KOPT-K1 (cell line): ENCODE measurements around the gene CRNKL1.

Source experiments
- H3K27ac ChIP-seq: fragments of 200-600 bp; sonication (generic); 2 replicates; pipeline ENCODE4 v1.5.1; 2016; ENCODE audit warnings: antibody characterized with exemption, mild to moderate bottlenecking, low read depth, low read length; ENCODE audit not compliant: poor library complexity, severe bottlenecking
- H3K36me3 ChIP-seq: fragments of 200-600 bp; sonication (generic); 2 replicates; pipeline ENCODE4 v1.5.1; 2017; ENCODE audit warnings: antibody characterized with exemption, mild to moderate bottlenecking, low read length, moderate library complexity; ENCODE audit not compliant: insufficient read depth
- H3K9me3 ChIP-seq: fragments of 200-600 bp; sonication (generic); 2 replicates; pipeline ENCODE4 v1.5.1; 2017; ENCODE audit warnings: antibody characterized with exemption, low read length, mild to moderate bottlenecking; ENCODE audit not compliant: insufficient read depth, poor library complexity, severe bottlenecking

Gene CRNKL1

DNA sequence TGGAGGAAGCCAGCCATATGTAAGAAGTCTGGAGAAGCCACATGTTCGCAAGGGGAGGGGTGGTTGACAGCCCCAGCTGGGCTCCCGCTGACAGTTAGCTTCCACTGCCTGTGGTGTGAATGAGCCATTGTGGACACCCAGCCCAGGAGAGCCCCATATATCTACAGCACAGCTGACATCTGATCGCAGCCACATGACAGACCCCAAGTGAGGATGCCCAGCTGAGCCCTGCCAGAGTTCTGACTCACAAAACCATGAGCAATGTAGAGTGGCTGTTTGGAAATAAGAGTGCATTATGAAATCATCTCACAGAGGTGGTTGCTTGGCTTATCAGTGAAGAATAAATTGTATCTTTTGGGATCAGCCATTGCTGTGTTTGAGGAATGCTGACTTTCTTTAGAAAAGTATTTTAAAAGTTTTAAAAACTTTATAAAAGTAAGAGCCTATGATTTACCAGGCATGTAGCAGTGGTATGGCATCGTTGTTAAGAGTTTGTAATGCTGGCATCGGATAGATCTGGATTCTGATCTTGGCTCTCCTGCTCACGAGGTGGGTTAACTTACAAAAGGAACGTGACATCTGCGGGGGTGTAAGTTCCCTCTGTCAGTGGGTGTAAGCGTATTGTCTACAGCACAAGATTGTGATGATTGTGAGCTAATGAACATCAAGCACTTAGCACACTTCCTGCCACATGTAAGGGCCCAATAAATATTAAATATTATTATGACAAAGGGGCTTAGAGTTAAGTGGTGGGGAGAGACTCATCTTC, 24.2 kb upstream of the CRNKL1 start:
- Histone ChIP-seq H3K36me3 (no peaks in the 10 kb centered on the region), H3K9me3 (no peaks in the 10 kb centered on the region), H3K27ac (no peak overlapping the region)

- H3K27ac ChIP-seq = no peak overlapping the region
- no peaks in the 10 kb centered on the region for H3K36me3 ChIP-seq
- no peaks in the 10 kb centered on the region for H3K9me3 ChIP-seq
Measured at GRCh38 chr20:20075032-20075431, 22.8 kb upstream of the CRNKL1 start.

- H3K9me3 ChIP-seq = no peaks in the 10 kb centered on the region
- no peaks in the 10 kb centered on the region for H3K36me3 ChIP-seq
- H3K27ac ChIP-seq = no peak overlapping the region
Measured at GRCh38 chr20:20073801-20074371, 21.6 kb upstream of the CRNKL1 start.

DNA sequence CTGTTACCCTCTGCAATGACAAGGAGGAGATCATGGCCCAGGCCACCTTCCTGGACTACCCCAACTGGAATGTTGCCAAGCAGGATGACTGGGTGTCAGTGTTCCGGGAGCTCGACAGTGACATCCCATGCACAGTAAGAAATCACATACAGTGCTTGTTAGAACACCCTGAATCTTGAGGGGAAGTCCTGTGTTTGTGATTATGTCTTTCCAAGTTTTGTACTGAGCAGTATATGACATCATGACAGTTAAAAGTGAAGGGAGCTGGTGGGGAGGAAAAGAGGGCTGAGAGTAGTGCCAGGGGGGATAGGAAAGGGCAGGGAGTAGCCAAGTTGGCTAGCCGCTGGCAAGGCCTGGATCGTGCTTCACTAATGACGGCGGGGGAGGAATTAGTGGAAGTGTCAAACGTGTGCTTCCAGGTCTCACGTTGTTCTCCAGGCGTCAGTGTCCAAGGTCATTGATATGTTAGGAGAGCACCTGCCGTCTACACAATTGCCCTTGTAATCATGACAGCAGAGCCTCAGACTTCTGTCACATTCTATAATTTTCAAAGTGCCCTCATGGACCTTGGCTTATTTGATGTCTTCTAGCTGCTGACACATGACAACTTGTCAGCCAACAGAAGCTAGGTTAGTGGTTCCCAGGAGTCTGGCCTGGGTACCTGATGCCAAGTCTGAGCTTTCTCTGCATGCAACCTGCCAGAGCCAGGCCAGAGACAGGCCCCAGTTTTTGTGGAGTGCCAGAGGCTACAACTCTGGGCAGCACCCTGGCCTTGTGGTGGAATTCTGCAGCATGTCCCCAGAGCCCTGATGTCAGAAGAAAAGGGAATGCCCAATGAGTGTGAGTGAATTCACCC, 18.8 kb upstream of the CRNKL1 start:
- Histone ChIP-seq H3K27ac (no peak overlapping the region), H3K9me3 (no peaks in the 10 kb centered on the region), H3K36me3 (no peaks in the 10 kb centered on the region)

GRCh38 chr20:20065361-20065760, 13.1 kb upstream of the CRNKL1 start:
- Histone ChIP-seq H3K9me3 (no peaks in the 10 kb centered on the region), H3K27ac (no peak overlapping the region), H3K36me3 (no peaks in the 10 kb centered on the region)

GRCh38 chr20:20063941-20064702, 11.9 kb upstream of the CRNKL1 start:
- Histone ChIP-seq H3K9me3 (no peaks in the 10 kb centered on the region), H3K27ac (peak overlapping the region; percentile 11), H3K36me3 (no peaks in the 10 kb centered on the region)

DNA sequence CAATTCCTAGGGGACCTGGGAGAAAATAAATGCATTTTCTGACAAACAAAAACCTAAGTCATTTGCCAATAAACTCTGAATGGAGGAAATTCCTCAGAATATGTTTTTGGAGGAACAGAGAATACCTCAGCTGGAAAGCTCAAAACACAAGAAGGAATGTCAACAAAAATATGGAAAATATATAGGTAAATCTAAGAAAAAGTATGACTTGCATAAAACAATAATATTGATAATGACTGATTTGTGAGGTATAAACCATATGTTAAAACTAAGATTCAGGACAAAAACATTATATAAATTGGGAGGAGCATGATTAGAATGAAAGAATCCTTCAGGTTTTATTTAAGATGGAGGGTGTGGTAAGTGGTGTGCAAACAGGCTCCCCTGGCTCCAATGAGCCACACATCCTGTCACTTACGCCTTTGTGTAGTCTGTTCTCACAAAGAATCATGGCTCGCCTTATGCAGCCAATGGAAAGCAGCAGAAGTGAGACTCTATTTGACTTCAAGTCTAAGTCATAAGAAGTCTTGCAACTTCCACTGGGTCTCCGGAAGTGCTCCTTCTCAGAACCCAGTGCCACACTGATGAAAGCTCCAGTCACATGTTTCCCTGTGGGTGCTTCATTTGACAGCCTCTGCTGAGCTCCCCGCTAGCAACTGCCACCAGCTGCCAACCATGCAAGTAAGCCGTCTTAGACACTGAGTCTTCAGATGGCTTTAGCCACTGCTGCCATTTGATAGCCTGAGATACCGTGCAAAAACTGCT, 8.2 kb upstream of the CRNKL1 start:
- H3K27ac ChIP-seq = peak overlapping the region; percentile 59
- no peaks in the 10 kb centered on the region for H3K36me3 ChIP-seq
- no peaks in the 10 kb centered on the region for H3K9me3 ChIP-seq

DNA sequence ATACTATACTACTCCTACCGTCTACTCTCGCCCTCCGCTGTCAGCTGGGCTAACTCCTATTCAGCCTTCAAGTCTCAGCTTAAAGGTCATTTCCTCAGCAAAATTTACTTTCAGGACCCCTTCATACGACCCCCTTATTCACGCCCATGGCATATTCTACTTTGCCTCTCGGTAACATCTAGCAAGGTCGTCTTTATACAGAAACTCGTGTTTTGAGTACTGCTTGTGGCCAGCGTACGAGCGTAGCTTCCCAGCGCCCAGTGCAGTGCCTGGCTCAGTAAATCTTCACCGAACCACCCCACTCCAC, 546 bp downstream of the CRNKL1 start:
- peak overlapping the region; percentile 72 for H3K27ac ChIP-seq
- H3K9me3 ChIP-seq = no peaks in the 10 kb centered on the region
- peaks cover 41% of the 10 kb centered on the region for H3K36me3 ChIP-seq

- Histone ChIP-seq H3K9me3 (no peaks in the 10 kb centered on the region), H3K27ac (no peak overlapping the region), H3K36me3 (peaks cover 100% of the 10 kb centered on the region)
Measured at GRCh38 chr20:20039752-20040387, 12.4 kb downstream of the CRNKL1 start.

DNA sequence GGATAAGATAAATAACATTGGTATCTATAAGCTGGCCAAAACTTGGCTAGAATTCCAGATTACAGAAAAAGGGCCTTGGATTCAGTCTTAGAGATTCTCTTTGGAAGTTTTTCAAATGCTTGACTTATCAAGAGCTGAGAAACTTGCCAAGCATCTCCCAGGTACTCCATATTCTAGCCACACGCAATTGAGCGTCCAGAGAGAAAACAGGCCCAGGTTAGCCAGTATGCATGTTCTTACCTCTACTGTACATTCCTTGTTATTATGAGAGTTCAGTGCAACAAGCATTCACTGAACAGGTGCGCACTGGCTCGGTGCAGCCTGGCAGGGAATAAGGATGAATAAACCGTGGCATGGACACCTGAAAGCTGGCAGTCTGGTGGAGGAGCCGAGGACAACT, 13.7 kb downstream of the CRNKL1 start:
- Histone ChIP-seq H3K9me3 (no peaks in the 10 kb centered on the region), H3K27ac (no peak overlapping the region), H3K36me3 (peaks cover 100% of the 10 kb centered on the region)

DNA sequence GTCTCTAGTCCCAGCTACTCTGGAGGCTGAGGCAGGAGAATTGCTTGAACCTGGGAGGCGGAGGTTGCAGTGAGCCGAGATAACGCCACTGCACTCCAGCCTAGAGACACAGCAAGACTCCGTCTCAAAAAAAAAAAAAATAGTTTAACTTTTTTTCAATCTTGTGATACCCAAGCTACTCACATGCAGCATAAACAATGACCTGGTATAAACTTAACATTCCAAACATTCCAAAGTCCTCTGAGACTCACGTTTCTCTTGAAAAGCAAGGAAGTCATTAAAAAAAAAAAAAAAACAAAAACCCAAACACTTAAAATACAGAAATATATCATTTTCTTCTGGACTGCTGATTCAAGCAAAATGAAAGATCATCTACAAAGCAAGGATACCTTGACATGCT, 14.3 kb downstream of the CRNKL1 start:
- Histone ChIP-seq H3K36me3 (peaks cover 100% of the 10 kb centered on the region), H3K27ac (no peak overlapping the region)

DNA sequence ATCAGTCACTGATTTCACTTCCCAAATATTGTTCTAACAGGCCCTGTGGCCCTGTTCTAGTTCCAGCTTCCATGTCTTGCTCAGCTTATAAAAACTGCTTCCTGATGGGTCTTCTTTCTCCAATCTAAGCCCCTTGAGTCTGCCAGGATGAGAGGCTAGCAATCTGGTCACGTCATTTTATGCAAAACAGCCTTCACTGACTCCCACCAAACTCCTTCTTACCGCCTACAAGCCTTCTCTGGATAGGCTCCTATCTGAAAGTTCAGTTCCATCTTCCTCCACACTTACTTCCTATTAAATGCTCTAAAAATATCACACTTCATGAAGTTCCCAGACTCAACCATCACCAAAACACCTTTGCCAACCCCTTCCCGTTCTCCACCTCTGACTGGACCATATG, 15.5 kb downstream of the CRNKL1 start:
- no peak overlapping the region for H3K27ac ChIP-seq
- H3K36me3 ChIP-seq = peaks cover 100% of the 10 kb centered on the region

More for the DNA sequence above, 14.3 kb downstream of the CRNKL1 start:
- no peaks in the 10 kb centered on the region for H3K9me3 ChIP-seq

DNA sequence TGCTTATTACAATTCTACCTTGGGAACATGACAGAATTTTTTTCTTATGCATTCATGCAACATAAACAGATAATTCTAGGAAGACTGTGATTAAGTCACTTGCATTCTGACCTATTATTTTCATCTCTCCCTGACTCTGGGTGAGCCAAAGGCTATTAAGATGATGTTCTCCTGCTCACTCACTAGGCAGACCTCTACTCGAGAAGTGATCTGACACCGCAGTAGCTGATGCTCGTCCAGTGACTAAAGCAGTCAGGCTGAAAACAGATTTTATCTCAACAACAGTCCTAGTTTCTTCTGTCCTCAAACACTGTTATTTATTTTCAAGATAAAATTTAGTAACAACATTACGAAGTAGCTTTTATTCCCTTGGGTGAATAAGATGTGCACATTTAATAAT, 17.8 kb downstream of the CRNKL1 start:
- Histone ChIP-seq H3K36me3 (peaks cover 97% of the 10 kb centered on the region), H3K9me3 (no peaks in the 10 kb centered on the region), H3K27ac (no peak overlapping the region)

More for the DNA sequence above, 15.5 kb downstream of the CRNKL1 start:
- H3K9me3 ChIP-seq = no peaks in the 10 kb centered on the region

DNA sequence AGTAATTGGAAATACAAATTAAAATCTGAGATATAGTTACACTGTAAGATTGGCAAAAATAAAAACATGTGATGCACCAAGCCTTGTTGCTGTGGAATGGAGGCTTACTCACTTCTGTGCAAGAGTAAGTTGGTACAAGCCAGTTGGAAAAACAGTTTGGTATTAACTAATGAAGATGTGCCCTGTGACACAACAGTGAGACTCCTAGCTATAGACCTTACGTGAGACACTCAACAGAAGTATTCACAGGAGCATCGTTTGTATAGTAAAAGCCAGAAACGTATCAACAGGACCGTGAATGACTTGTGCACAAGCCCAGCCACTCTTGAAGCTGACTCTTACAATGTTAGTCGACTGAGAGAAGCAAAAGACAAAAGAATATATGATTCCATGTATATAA, 20.5 kb downstream of the CRNKL1 start:
- H3K9me3 ChIP-seq = no peaks in the 10 kb centered on the region
- H3K36me3 ChIP-seq = peaks cover 95% of the 10 kb centered on the region
- H3K27ac ChIP-seq = no peak overlapping the region
